Retinal pigment epithelial cell (primary cell): ENCODE results near the gene TRAK2.
"Not testable (repeated sequence)": the region's sequence is repeated elsewhere in the genome, so short reads cannot be mapped to it uniquely, and the experiment has no call there.

Experiments used
- DNase-seq: peaks from one replicate; pipeline ENCODE4 v3.0.0-alpha.2; 2010; ENCODE audit warnings: low read depth
- H3K4me3 ChIP-seq: 2 replicates; pipeline ENCODE4 v1.5.1; 2011; ENCODE audit warnings: mild to moderate bottlenecking, low read length, control low read depth, moderate library complexity
- TF ChIP-seq, protein P1 (sequence below): conservative IDR thresholded peaks from 2 replicates; pipeline ENCODE4 v1.5.1; 2011; ENCODE audit warnings: low read depth, low read length, control low read depth, inconsistent platforms

TRAK2 gene

DNA sequence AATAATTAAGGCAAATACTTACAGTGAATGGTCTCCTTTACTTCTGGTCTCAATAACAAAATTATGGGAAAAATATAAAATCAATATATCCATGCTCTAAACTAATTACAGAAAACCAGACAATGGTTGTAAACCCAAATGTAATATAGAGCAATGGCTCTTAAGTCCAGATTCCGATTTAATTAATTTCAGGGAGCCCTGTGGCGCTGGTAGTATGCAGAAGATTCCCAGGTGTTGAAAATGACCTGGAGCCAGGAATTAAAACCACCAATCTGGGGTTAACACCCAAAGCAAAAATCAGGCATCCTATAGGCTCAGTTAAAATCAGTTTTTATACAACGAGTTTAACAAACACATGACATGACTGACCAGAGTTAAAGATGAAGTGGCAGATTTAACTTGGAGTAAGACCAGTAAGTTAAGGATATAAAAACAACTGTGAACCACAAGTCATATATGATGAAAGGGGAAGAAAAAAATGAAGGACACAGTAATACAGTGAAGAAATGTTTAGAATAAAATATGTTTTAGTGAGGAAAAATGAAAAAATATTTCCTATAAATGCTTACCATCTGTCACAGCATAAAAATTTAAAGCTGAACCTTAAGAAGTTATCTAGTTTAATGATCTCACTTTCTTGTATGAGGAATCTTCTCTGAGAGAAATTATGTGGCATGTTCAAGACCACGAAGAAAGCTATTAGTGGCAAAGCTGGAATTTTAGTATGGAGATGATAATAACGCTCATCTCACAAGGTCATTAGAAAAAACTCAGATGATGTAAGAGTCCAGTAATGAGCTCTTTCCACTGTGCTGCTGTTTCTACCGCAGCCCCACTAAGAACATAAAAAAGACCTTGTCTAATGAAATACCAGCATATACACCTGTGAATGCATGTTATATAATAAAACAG lies 48.4 kb downstream of the TRAK2 start:
- no peak for DNase-seq
- no peak overlapping the region for H3K4me3 ChIP-seq
- TF ChIP-seq, protein P1, sequence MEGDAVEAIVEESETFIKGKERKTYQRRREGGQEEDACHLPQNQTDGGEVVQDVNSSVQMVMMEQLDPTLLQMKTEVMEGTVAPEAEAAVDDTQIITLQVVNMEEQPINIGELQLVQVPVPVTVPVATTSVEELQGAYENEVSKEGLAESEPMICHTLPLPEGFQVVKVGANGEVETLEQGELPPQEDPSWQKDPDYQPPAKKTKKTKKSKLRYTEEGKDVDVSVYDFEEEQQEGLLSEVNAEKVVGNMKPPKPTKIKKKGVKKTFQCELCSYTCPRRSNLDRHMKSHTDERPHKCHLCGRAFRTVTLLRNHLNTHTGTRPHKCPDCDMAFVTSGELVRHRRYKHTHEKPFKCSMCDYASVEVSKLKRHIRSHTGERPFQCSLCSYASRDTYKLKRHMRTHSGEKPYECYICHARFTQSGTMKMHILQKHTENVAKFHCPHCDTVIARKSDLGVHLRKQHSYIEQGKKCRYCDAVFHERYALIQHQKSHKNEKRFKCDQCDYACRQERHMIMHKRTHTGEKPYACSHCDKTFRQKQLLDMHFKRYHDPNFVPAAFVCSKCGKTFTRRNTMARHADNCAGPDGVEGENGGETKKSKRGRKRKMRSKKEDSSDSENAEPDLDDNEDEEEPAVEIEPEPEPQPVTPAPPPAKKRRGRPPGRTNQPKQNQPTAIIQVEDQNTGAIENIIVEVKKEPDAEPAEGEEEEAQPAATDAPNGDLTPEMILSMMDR = no peak

DNA sequence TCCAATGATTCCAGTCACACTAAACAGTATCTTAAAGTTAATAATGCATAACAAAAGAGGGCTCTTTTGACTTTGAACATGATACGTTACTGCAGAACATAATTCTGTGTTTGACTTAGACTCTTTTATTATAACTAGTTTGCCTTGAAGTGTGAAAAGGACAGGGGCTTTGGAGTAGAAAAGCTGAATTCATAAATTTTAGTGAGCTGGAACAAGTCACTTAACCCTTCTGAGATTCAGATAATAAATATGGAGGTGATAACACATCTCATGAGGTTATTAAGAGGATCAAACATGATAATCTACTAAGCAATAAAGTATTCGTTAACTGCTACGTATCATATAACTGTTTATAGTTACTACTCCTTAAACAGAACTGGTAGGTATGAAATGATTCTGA lies 49.4 kb downstream of the TRAK2 start:
- no peak for DNase-seq
- TF ChIP-seq, protein P1 = no peak
- no peak overlapping the region for H3K4me3 ChIP-seq

DNA sequence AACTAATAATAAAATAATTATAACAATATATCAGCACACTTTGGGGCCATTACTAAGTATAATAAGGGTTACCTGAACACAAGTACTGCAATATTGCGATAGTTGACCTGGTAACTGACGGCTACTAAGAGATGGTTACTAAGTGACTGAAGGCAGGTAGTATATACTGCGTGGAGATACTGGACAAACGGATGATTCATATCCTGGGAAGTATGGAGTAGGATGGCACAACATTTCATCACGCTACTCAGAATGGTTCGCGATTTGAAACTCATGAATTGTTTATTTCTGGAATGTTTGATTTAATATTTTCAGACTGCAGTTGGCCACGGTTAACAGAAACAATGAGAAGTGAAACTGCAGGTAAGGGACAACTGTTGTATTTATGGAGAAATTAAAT lies 54.7 kb downstream of the TRAK2 start:
- no peak for DNase-seq
- TF ChIP-seq, protein P1 = no peak
- H3K4me3 ChIP-seq = no peak overlapping the region

DNA sequence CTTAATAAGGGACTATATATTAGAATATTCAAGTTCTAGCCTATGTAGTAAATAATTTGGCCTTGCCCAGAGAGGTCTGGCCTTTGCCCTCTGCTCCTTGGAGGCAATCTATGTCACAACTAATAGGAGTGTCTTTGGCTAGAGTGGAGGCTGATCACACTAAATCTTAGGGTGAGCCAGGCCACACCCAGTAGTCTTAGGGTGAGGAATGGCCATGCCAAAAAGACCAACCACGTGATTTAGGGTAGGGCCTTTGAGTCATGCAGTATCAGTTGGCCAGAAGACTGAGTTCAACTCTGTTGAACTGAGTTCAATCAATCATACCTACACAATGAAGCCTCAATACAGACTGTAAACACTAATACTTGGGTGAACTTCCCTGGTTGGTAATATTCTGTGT lies 68.1 kb downstream of the TRAK2 start:
- no peak for DNase-seq
- TF ChIP-seq, protein P1 = no peak
- H3K4me3 ChIP-seq = no peak overlapping the region

DNA sequence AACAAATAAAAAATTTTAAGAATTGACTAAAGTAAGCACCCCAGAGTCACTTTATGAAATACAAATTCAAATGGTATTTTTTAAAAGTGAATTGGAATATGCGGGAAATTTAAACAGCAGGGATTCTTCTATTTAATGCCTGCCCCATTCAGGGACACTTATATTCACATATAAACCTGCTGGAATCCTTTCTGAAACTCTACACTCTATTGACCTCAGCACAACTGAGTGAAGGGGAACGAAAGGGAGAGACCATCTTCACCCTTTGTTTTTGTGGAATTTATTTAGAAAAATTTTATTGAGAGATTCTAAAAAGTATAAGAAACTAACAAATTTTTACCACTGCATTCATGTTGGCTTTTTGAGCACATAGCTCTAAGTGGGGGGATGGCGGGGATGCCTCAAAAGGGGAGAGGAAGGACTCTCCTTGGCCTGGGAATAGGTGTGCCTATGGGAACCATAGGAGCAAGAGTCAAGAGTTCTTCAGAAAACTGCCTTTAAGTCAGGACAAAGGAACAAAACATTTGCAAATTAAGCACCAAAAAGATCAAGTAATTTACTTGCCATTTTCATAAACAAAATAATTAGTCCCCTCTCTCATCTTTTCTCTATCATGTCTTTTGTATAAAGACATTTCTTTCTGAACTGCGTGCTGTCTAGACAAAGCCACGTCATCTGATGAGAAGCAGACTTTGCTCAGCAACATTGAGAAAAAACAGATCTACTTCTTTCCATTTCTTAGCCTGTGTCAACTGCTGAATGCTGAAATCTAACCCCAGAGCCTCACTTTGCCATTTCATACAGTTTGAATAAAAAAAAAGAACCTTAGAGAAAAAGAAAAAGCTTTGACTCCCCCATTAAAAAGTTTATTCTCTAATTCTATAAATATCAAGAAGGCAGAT lies 72.5 kb downstream of the TRAK2 start:
- no peak for DNase-seq
- TF ChIP-seq, protein P1 = no peak
- H3K4me3 ChIP-seq = no peak overlapping the region

DNA sequence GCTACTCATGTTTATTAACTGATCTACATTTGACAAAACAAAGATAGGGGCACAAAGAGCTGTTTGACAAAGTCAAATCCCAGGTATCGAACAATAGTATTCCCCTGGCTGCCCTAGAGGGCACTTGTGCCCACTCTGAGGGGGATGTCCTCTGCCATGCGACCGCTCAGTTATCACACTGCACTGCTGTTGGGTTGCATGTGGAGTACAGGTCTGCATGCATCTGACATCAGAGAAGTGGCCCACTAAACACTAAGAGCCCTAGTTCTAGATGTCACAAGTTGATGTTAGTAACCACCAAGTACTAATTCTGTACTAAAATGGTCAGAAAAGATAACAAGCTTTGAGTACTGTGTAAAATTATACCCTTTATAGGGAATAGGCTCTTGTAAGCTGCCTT lies 74.0 kb downstream of the TRAK2 start:
- TF ChIP-seq, protein P1 = no peak
- H3K4me3 ChIP-seq = no peak overlapping the region
- no peak for DNase-seq

DNA sequence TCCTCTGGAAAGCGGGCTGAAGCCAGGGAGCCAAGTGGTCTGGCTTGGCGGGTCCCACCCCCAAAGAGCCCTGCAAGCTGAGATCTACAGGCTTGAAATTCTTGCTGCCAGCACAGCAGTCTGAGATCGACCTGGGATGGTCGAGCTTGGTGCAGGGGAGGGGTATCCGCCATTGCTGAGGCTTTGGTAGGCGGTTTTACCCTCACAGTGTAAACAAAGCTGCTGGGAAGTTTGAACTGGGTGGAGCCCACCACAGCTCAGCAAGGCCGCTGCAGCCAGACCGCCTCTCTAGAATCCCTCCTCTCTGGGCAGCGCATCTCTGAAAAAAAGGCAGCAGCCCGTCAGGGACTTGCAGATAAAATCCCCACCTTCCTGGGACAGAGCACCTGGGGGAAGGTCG lies 81.5 kb downstream of the TRAK2 start:
- DNase-seq = no peak
- TF ChIP-seq, protein P1 = no peak
- H3K4me3 ChIP-seq = no peak overlapping the region

DNA sequence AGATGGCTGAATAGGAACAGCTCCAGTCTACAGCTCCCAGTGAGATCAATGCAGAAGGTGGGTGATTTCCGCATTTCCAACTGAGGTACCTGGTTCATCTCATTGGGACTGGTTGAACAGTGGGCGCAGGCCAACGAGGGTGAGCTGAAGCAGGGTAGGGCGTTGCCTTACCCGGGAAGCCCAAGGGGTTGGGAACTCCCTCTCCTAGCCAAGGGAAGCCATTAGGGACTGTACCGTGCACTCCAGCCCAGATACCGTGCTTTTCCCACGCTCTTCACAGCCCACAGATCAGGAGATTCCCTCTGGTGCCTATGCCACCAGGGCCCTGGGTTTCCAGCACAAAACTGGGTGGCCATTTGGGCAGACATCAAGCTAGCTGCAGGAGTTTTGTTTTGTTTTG lies 81.9 kb downstream of the TRAK2 start:
- not testable (repeated sequence) for DNase-seq

More for the DNA sequence above, 81.9 kb downstream of the TRAK2 start:
- H3K4me3 ChIP-seq = not testable (repeated sequence)
